ENCODE data around the gene LRP6.
"Not testable (repeated sequence)": the region's sequence is repeated elsewhere in the genome, so short reads cannot be mapped to it uniquely, and the experiment has no call there.

LRP6 gene

DNA sequence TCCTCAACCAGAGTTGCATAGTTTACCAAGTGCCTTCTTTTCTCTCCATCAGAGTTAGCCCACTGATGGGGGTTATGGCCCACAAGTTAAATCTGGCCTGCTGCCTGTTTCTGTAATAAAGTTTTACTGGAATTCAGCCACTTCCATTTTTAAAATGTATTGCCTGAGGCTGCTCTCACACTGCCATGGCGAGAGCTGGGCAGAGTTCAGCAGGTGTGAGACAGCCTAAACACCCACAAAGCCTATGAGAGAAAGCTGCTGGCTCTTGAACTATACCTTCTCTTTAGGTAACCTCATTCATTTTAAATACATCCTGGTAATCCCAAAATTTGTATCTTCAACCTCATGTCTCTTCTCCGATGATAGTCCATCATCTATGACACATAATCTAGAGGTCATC is 110.0 kb downstream of the LRP6 start:
- no peaks in the 10 kb centered on the region for H3K27me3 ChIP-seq (ENCODE audit: control insufficient read depth, insufficient read depth, low read length)
- no peaks in the 10 kb centered on the region for H3K36me3 ChIP-seq (ENCODE audit: control insufficient read depth, insufficient read depth, low read length)
- H3K4me3 ChIP-seq (ENCODE audit: low read length) = no peak overlapping the region
- peaks cover 4% of the 10 kb centered on the region for H3K4me1 ChIP-seq (ENCODE audit: control insufficient read depth, insufficient read depth, low read length)
- H3K27ac ChIP-seq (ENCODE audit: low read depth, low read length) = no peak overlapping the region
- H3K9ac ChIP-seq (ENCODE audit: low read length) = no peak overlapping the region

DNA sequence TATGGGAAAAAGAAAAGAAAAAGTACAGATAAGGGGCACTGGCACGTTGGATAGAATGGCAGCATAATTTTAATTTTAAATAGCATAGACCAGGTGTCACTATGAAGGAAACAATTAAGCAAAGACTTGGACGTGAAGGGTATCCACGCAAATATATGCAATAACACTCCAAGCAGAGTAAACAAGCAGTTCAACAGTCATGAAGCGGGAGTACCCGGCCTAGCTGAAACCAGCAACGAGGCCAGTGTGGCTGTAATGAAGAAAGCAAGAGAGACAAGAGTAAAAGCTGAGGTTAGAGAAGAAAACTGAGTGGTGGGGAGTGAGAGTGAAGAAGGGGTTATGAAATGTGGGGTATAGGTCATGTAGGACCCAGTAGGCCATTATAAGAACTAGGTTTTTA is 110.7 kb downstream of the LRP6 start:
- Histone ChIP-seq H3K4me3 (ENCODE audit: low read length) (no peak overlapping the region), H3K36me3 (ENCODE audit: control insufficient read depth, insufficient read depth, low read length) (no peaks in the 10 kb centered on the region), H3K4me1 (ENCODE audit: control insufficient read depth, insufficient read depth, low read length) (peaks cover 4% of the 10 kb centered on the region), H3K27ac (ENCODE audit: low read depth, low read length) (no peak overlapping the region), H3K9ac (ENCODE audit: low read length) (no peak overlapping the region), H3K27me3 (ENCODE audit: control insufficient read depth, insufficient read depth, low read length) (no peaks in the 10 kb centered on the region)

DNA sequence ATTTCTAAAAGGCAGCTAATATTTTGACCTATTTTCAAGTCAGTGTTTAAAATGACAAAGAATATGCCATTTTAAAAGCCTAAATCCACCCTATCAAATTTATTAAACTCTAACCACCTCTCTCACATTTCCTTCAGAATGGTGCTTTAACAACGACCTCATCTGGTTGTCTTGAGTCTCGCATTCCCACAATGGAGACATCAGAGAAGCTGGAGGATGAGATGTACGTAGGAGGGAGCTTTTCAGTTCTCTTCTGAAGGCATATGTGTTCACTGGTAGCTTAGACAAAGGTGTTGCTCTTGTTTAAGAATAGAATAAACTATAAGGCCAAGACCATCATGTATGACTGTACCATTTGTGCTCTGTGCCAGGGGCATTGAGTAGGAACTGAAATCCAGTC is 113.2 kb downstream of the LRP6 start:
- Histone ChIP-seq H3K27ac (ENCODE audit: low read depth, low read length) (no peak overlapping the region), H3K4me3 (ENCODE audit: low read length) (no peak overlapping the region), H3K9ac (ENCODE audit: low read length) (no peak overlapping the region), H3K36me3 (ENCODE audit: control insufficient read depth, insufficient read depth, low read length) (no peaks in the 10 kb centered on the region), H3K4me1 (ENCODE audit: control insufficient read depth, insufficient read depth, low read length) (no peaks in the 10 kb centered on the region), H3K27me3 (ENCODE audit: control insufficient read depth, insufficient read depth, low read length) (no peaks in the 10 kb centered on the region)

DNA sequence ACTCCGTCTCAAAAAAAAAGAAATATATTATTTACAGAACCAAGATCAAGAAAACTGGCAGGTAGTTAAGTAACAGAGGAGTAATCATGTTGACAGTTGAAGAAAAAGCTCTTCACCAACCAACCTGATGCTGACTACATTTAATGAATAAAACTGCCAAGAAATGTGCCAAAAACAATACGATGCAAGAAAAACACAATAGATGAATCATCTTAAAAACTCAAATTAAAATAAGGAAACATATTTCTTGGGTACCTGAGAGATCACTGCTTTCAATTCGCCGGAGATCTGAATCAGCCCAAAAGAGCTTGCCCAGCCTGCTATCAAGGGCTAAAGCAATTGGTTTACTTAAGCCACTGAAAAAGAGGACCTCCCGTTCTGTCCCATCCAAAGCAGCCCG is 119.7 kb downstream of the LRP6 start:
- Histone ChIP-seq H3K9ac (ENCODE audit: low read length) (no peak overlapping the region), H3K27ac (ENCODE audit: low read depth, low read length) (no peak overlapping the region), H3K36me3 (ENCODE audit: control insufficient read depth, insufficient read depth, low read length) (no peaks in the 10 kb centered on the region), H3K4me3 (ENCODE audit: low read length) (no peak overlapping the region), H3K27me3 (ENCODE audit: control insufficient read depth, insufficient read depth, low read length) (no peaks in the 10 kb centered on the region), H3K4me1 (ENCODE audit: control insufficient read depth, insufficient read depth, low read length) (no peaks in the 10 kb centered on the region)

DNA sequence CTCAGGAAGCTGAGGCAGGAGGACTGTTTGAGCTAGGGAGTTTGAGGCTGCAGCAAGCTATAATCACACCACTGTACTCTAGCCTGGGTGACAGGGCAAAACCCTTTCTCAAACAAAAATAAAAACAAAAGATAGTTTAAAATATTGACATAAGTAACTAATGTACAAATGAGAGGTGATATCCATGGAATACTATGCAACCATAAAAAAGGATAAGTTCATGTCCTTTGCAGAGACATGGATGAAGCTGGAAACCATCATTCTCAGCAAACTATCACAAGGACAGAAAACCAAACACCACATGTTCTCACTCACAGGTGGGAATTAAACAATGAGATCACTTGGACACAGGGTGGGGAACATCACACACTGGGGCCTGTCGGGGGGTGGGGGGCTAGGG is 122.3 kb downstream of the LRP6 start:
- not testable (repeated sequence) for H3K27ac ChIP-seq (ENCODE audit: low read depth, low read length); H3K9ac ChIP-seq (ENCODE audit: low read length); H3K4me1 ChIP-seq (ENCODE audit: control insufficient read depth, insufficient read depth, low read length); H3K27me3 ChIP-seq (ENCODE audit: control insufficient read depth, insufficient read depth, low read length); H3K36me3 ChIP-seq (ENCODE audit: control insufficient read depth, insufficient read depth, low read length); H3K4me3 ChIP-seq (ENCODE audit: low read length)

DNA sequence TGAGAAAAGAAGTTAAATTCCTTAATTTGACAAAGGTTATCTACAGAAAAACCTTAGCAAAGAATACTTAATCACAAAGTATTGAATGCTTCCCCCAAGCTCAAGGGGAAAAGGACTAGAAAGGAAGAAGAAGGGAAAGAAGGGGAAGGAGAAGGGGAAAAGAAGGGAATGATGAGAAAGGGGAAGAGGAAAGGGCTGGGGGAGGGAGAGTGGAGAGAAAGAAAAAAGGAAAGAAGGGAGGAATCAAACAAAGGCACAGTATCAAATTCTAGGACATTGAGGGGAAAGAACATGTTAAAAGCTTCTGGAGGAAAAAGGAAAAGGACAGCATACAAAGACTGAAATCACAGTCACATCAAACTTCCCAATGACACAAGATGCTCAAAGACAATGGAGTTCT is 125.8 kb downstream of the LRP6 start:
- Histone ChIP-seq H3K27ac (ENCODE audit: low read depth, low read length) (no peak overlapping the region), H3K4me3 (ENCODE audit: low read length) (no peak overlapping the region), H3K9ac (ENCODE audit: low read length) (no peak overlapping the region), H3K36me3 (ENCODE audit: control insufficient read depth, insufficient read depth, low read length) (no peaks in the 10 kb centered on the region), H3K27me3 (ENCODE audit: control insufficient read depth, insufficient read depth, low read length) (no peaks in the 10 kb centered on the region), H3K4me1 (ENCODE audit: control insufficient read depth, insufficient read depth, low read length) (no peaks in the 10 kb centered on the region)

DNA sequence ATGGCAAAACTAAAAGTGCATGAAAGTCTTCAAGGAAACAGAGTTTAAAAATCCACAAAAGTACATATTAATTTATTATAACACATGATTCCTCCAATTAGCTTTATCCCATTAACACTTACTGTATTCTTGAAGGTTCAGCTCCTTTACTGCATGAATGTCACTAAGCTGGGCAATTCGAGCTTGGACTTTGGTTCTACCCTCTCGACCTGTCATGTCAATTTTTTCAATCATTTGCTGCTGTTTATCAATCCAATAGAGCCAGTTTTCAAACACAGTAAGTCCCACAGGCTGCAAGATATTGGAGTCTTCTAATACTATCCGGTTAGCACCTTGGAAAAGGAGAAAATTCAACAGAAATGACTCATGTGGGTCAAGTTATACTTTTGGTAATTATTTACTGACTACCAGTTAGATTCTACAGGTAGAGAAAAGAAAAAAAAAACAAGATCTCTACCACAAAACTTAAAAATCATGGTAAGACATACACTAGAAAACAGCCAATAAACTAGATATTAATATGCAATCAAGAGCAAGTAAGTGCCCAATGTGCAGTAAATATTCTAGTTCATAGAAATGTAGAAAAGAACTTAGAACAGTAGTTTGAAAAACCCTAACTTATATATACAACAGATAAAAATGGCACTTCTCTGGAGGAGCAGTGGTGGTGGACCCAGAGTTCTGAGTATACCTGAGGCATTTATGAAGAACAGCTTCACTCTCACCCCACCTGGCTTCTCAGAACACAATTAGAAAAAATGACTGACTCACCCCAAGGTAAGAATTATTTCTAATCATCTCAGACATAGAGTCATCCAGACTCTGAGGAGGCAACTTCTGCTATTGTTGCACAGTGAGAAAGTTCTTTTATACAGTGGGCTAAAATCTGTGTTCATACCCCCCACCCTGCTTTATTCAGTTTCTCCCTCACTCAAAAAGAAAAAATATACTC is 128.4 kb downstream of the LRP6 start:
- Histone ChIP-seq H3K9ac (ENCODE audit: low read length) (no peak overlapping the region), H3K27ac (ENCODE audit: low read depth, low read length) (no peak overlapping the region), H3K4me1 (ENCODE audit: control insufficient read depth, insufficient read depth, low read length) (no peaks in the 10 kb centered on the region), H3K36me3 (ENCODE audit: control insufficient read depth, insufficient read depth, low read length) (no peaks in the 10 kb centered on the region), H3K4me3 (ENCODE audit: low read length) (no peak overlapping the region), H3K27me3 (ENCODE audit: control insufficient read depth, insufficient read depth, low read length) (no peaks in the 10 kb centered on the region)

DNA sequence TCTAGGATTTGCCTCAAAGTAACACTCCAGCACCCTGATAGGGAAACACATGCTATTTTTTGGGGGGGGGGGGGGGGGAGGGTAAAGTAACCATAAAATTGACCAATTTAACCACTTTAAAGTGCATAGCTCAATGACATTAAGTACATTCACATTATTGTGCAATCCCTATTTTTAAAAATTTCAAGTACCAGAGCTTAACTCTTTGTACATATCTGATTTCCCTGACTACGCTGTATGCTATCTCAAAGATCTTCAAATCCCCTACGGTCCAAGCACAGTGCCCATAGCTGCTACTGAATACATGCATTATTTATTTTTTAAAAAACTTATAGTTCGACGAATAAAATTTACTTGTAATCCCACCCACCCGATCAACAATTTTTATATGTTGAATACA is 133.1 kb downstream of the LRP6 start:
- Histone ChIP-seq H3K9ac (ENCODE audit: low read length) (no peak overlapping the region), H3K27ac (ENCODE audit: low read depth, low read length) (no peak overlapping the region), H3K36me3 (ENCODE audit: control insufficient read depth, insufficient read depth, low read length) (peaks cover 3% of the 10 kb centered on the region), H3K4me3 (ENCODE audit: low read length) (no peak overlapping the region), H3K27me3 (ENCODE audit: control insufficient read depth, insufficient read depth, low read length) (no peaks in the 10 kb centered on the region), H3K4me1 (ENCODE audit: control insufficient read depth, insufficient read depth, low read length) (no peaks in the 10 kb centered on the region)

DNA sequence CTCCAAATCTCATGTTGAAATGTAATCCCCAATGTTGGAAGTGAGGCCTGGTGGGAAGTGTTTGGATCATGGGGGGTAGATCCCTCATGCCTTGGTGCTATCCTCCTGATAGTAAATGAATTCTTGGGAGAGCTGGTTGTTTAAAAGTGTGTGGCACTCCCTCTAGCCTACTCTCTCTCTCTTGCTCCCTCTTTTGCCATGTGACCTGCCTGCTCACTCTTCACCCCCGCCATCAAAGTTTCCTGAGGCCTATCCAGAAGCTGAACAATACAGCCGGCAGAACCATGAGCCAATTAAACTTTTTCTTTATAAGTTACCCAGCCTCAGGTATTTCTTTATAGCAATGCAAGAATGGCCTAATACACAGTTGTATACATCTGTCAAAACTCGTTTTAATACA is 133.6 kb downstream of the LRP6 start:
- Histone ChIP-seq H3K4me3 (ENCODE audit: low read length) (no peak overlapping the region), H3K36me3 (ENCODE audit: control insufficient read depth, insufficient read depth, low read length) (peaks cover 3% of the 10 kb centered on the region), H3K9ac (ENCODE audit: low read length) (no peak overlapping the region), H3K27me3 (ENCODE audit: control insufficient read depth, insufficient read depth, low read length) (no peaks in the 10 kb centered on the region), H3K4me1 (ENCODE audit: control insufficient read depth, insufficient read depth, low read length) (no peaks in the 10 kb centered on the region), H3K27ac (ENCODE audit: low read depth, low read length) (no peak overlapping the region)

DNA sequence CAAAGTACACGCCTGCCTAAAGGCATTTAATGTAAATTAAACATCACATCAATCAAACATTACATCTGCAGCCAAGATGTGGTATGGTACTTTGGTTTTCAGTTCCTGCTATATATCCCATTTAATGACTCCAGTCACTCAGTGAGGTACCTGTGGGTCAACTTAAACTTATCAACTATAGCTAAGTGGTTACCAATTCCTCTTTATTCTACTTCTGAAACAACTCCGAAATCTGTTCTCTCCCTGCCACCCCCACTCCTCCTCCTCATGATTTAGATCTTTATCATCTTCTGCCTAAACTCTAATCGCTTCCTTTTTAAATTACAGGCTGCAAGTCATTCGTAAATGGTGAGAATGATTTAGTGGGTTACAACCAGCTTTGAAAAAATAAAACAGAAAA is 138.2 kb downstream of the LRP6 start:
- no peaks in the 10 kb centered on the region for H3K27me3 ChIP-seq (ENCODE audit: control insufficient read depth, insufficient read depth, low read length)
- no peaks in the 10 kb centered on the region for H3K4me1 ChIP-seq (ENCODE audit: control insufficient read depth, insufficient read depth, low read length)
- peaks cover 7% of the 10 kb centered on the region for H3K36me3 ChIP-seq (ENCODE audit: control insufficient read depth, insufficient read depth, low read length)
- H3K9ac ChIP-seq (ENCODE audit: low read length) = no peak overlapping the region
- no peak overlapping the region for H3K27ac ChIP-seq (ENCODE audit: low read depth, low read length)
- no peak overlapping the region for H3K4me3 ChIP-seq (ENCODE audit: low read length)

DNA sequence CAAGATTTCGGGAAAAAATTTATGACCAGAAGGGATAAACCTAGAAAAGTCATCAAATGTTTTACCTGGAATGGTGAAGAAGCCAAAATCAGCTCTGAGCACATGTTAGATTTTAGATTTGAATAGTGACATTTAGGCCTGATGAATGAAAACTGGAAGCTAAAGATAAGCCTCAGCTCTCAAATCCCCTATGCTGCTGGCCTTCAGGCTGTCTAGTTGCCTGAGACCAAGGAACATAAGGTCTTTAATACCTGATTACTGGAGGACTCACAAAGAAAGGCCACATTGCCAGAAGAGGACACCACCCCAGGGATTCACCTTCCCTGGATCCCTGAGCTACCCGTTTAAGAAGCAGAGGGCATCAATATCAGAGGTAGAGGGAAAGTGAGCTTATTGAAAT is 139.5 kb downstream of the LRP6 start:
- no peak overlapping the region for H3K9ac ChIP-seq (ENCODE audit: low read length)
- H3K27ac ChIP-seq (ENCODE audit: low read depth, low read length) = no peak overlapping the region
- H3K27me3 ChIP-seq (ENCODE audit: control insufficient read depth, insufficient read depth, low read length) = no peaks in the 10 kb centered on the region
- no peak overlapping the region for H3K4me3 ChIP-seq (ENCODE audit: low read length)
- peaks cover 7% of the 10 kb centered on the region for H3K36me3 ChIP-seq (ENCODE audit: control insufficient read depth, insufficient read depth, low read length)
- no peaks in the 10 kb centered on the region for H3K4me1 ChIP-seq (ENCODE audit: control insufficient read depth, insufficient read depth, low read length)

DNA sequence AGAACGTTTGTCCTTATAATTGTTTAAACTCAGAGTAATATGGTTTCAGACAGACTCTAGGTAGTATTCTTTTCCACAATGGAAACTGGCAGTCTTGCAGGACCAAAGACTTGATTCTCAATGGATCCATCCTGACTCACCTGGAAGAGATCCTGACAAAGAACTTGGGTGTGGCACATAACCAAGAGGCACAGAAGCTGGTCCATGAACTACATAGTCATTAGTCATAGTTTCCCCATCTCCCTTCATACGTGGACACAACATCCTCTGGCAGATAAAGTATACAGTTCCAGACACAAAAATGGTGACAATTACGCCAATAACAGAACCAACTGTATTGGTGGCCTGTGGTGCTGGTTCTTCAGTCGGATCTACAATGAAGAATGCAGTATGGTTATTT is 140.3 kb downstream of the LRP6 start:
- Histone ChIP-seq H3K27me3 (ENCODE audit: control insufficient read depth, insufficient read depth, low read length) (no peaks in the 10 kb centered on the region), H3K36me3 (ENCODE audit: control insufficient read depth, insufficient read depth, low read length) (peaks cover 3% of the 10 kb centered on the region), H3K9ac (ENCODE audit: low read length) (no peak overlapping the region)

DNA sequence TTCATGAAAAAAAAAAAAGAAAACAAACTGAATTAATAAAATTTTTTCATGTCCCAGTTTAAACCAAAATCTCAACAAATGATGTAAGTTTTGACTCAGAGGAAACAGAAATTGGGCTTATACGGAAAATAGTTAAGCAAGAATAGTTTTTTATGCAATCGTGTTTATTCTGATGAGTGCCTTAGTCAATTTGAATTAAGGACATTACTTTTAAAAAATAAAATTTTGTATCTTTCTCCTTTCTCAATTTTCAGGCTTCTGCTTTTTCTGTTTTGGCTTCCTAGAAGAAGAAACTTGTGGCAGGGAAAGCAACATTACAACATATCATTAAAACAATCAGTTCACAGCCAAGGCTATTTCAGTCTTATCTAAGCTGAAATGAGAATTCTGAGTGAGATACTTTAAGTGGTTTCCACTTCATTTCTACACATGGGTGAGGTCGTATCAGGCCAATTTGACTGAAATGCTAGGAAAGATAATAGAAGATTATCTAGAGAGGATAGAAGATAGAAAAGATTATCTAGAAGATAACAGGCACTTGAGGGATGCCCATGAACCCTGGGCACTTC is 143.7 kb downstream of the LRP6 start:
- Histone ChIP-seq H3K4me1 (ENCODE audit: control insufficient read depth, insufficient read depth, low read length) (no peaks in the 10 kb centered on the region), H3K4me3 (ENCODE audit: low read length) (no peak overlapping the region), H3K27ac (ENCODE audit: low read depth, low read length) (no peak overlapping the region), H3K9ac (ENCODE audit: low read length) (no peak overlapping the region), H3K27me3 (ENCODE audit: control insufficient read depth, insufficient read depth, low read length) (no peaks in the 10 kb centered on the region), H3K36me3 (ENCODE audit: control insufficient read depth, insufficient read depth, low read length) (peaks cover 3% of the 10 kb centered on the region)

More for the DNA sequence above, 140.3 kb downstream of the LRP6 start:
- no peaks in the 10 kb centered on the region for H3K4me1 ChIP-seq (ENCODE audit: control insufficient read depth, insufficient read depth, low read length)
- no peak overlapping the region for H3K27ac ChIP-seq (ENCODE audit: low read depth, low read length)
- no peak overlapping the region for H3K4me3 ChIP-seq (ENCODE audit: low read length)

All from rectal smooth muscle tissue (tissue), 1 donor.